Tibial nerve (tissue), 4 donors: ENCODE results near the gene MYH7. TPM values are rescaled to one million over a fixed set of nuclear protein-coding genes. Genes with fewer than 3 reads are reported as not detected.
A peak's percentile ranks its signal among the peaks of the same experiment; 100 is the strongest.

ENCODE experiments used
- DNase-seq, 2 donors: peaks; one replicate each; pipeline ENCODE4 v3.0.0-alpha.2; 2019; ENCODE audit warnings: low spot score in 2 of 2
- H3K27ac ChIP-seq, 4 donors: fragments of 200-600 bp; sonication (generic) in 3 of 4; one replicate each; pipeline ENCODE4 v1.5.1; 2017 to 2019; ENCODE audit warnings: mild to moderate bottlenecking in 1 of 4
- H3K27me3 ChIP-seq, 2 donors: fragments of 200-600 bp; sonication (generic) in 1 of 2; one replicate each; pipeline versions ENCODE4 v1.5.1 to v1.6.0; 2017 to 2019
- H3K36me3 ChIP-seq, 3 donors: fragments of 200-600 bp; sonication (generic); one replicate each; pipeline ENCODE4 v1.5.1; 2018 to 2019
- H3K4me1 ChIP-seq, 4 donors: fragments of 200-600 bp; sonication (generic) in 3 of 4; one replicate each; pipeline ENCODE4 v1.5.1; 2017 to 2019
- H3K4me3 ChIP-seq, 4 donors: fragments of 200-600 bp; sonication (generic) in 3 of 4; one replicate each; pipeline ENCODE4 v1.5.1; 2017 to 2019; ENCODE audit warnings: mild to moderate bottlenecking in 1 of 4, moderate library complexity in 1 of 4
- H3K9me3 ChIP-seq, 4 donors: fragments of 200-600 bp; sonication (generic) in 3 of 4; one replicate each; pipeline ENCODE4 v1.5.1; 2017 to 2019
- CTCF ChIP-seq, 5 experiments: fragments of 200-600 bp in 3 of 5; fragments of 450-650 bp in 2 of 5; sonication (generic) in 3 of 5; IDR thresholded peaks; one replicate each; pipeline ENCODE4 v1.5.1; 2016 to 2019; ENCODE audit warnings: antibody characterized with exemption in 5 of 5, mild to moderate bottlenecking in 3 of 5, moderate library complexity in 2 of 5
- EP300 ChIP-seq, 2 donors: sonication (generic); formaldehyde crosslinking; IDR thresholded peaks; one replicate each; pipeline ENCODE4 v1.6.1; 2017; ENCODE audit warnings: antibody characterized with exemption in 2 of 2, mild to moderate bottlenecking in 1 of 2
- POLR2A ChIP-seq, 2 donors: fragments of 450-650 bp; IDR thresholded peaks; one replicate each; pipeline ENCODE4 v1.6.1; 2017; ENCODE audit warnings: antibody characterized with exemption in 2 of 2, mild to moderate bottlenecking in 2 of 2, moderate library complexity in 2 of 2
- WGBS, 2 donors: methylation state at CpG; one replicate each; pipeline ENCODE4 v1.1.5; 2018; 5-methylcytosine and 5-hydroxymethylcytosine counted together
- total RNA-seq, 4 donors: library from RNA; depleted of rRNA; stranded (reverse); fragments of >200 nt; gene quantifications; one replicate each; pipeline ENCODE4 v1.1.0, GENCODE V29; 2016

The MYH7 gene
- total RNA-seq, 4 donors from 2014 or later: 0.90 TPM; not detected in 3

GRCh38 chr14:23449314-23449713, 13.9 kb upstream of the MYH7 start:
- no peak for DNase-seq

GRCh38 chr14:23447361-23448350, 12.2 kb upstream of the MYH7 start:
- H3K27ac ChIP-seq: no peak overlapping the region
- H3K9me3 ChIP-seq: no peaks in the 10 kb centered on the region
- no peaks in the 10 kb centered on the region for H3K36me3 ChIP-seq
- no peak for DNase-seq
- TF ChIP-seq EP300 (IDR thresholded peaks at IDR 0.05): no peak
- TF ChIP-seq CTCF (IDR thresholded peaks at IDR 0.05): no peak
- TF ChIP-seq POLR2A (IDR thresholded peaks at IDR 0.05): no peak
- H3K4me3 ChIP-seq: no peak overlapping the region
- peaks cover 0 to 5% of the 10 kb centered on the region in 2 donors for H3K27me3 ChIP-seq
- peaks cover 0 to 13% (median 0%) of the 10 kb centered on the region in 4 donors for H3K4me1 ChIP-seq
- WGBS, 2 donors: 86 to 87% methylated on average over 7 of the region's 7 CpGs

More at GRCh38 chr14:23449314-23449713, 13.9 kb upstream of the MYH7 start:
- H3K27ac ChIP-seq: no peak overlapping the region
- H3K36me3 ChIP-seq: no peaks in the 10 kb centered on the region
- WGBS, 2 donors: 57 to 63% methylated on average over 1 of the region's 1 CpG
- no peak for TF ChIP-seq POLR2A (IDR thresholded peaks at IDR 0.05)
- TF ChIP-seq CTCF (IDR thresholded peaks at IDR 0.05): no peak
- TF ChIP-seq EP300 (IDR thresholded peaks at IDR 0.05): no peak
- H3K4me1 ChIP-seq: peaks cover 0 to 13% (median 0%) of the 10 kb centered on the region in 4 donors
- H3K27me3 ChIP-seq: peaks cover 0 to 12% of the 10 kb centered on the region in 2 donors
- no peaks in the 10 kb centered on the region for H3K9me3 ChIP-seq
- no peak overlapping the region for H3K4me3 ChIP-seq

- WGBS, 2 donors: 53 to 62% methylated on average over 4 of the region's 4 CpGs
These were observed 10.9 kb upstream of the MYH7 start for GRCh38 chr14:23446291-23446851.

GRCh38 chr14:23445773-23446172, 10.3 kb upstream of the MYH7 start:
- Histone ChIP-seq H3K27ac (no peak overlapping the region), H3K9me3 (no peaks in the 10 kb centered on the region), H3K4me3 (no peak overlapping the region), H3K27me3 (no peaks in the 10 kb centered on the region), H3K4me1 (peaks cover 0 to 13% (median 0%) of the 10 kb centered on the region in 4 donors), H3K36me3 (no peaks in the 10 kb centered on the region)
- DNase-seq: no peak
- no peak for TF ChIP-seq POLR2A (IDR thresholded peaks at IDR 0.05)
- no peak for TF ChIP-seq EP300 (IDR thresholded peaks at IDR 0.05)
- no peak for TF ChIP-seq CTCF (IDR thresholded peaks at IDR 0.05)
- whole genome bisulfite sequencing, 2 donors: 64 to 80% methylated on average over 4 of the region's 4 CpGs

More at GRCh38 chr14:23446291-23446851, 10.9 kb upstream of the MYH7 start:
- H3K9me3 ChIP-seq: no peaks in the 10 kb centered on the region
- H3K27ac ChIP-seq: peak overlapping the region in 1 of 4 donors; percentile 41
- no peak for DNase-seq
- H3K4me3 ChIP-seq: no peak overlapping the region
- no peaks in the 10 kb centered on the region for H3K27me3 ChIP-seq
- TF ChIP-seq POLR2A (IDR thresholded peaks at IDR 0.05) (no peak), CTCF (IDR thresholded peaks at IDR 0.05) (no peak), EP300 (IDR thresholded peaks at IDR 0.05) (no peak)
- H3K36me3 ChIP-seq: no peaks in the 10 kb centered on the region
- H3K4me1 ChIP-seq: peaks cover 0 to 13% (median 0%) of the 10 kb centered on the region in 4 donors

GRCh38 chr14:23444314-23444713, 8.9 kb upstream of the MYH7 start:
- TF ChIP-seq CTCF (IDR thresholded peaks at IDR 0.05): no peak
- H3K4me3 ChIP-seq: no peak overlapping the region
- no peaks in the 10 kb centered on the region for H3K27me3 ChIP-seq
- peaks cover 0 to 13% (median 0%) of the 10 kb centered on the region in 4 donors for H3K4me1 ChIP-seq
- H3K27ac ChIP-seq: no peak overlapping the region
- no peaks in the 10 kb centered on the region for H3K36me3 ChIP-seq
- 62 to 68% methylated on average over 1 of the region's 1 CpG for WGBS, 2 donors
- H3K9me3 ChIP-seq: no peaks in the 10 kb centered on the region
- no peak for DNase-seq
